Mucosa of stomach (tissue), 1 donor: ENCODE measurements around the gene SERPINE1.

Experiments used
- H3K27me3 ChIP-seq: one replicate; pipeline ENCODE4 v1.7.0; 2013; ENCODE audit warnings: mild to moderate bottlenecking, low read length; ENCODE audit not compliant: control insufficient read depth, insufficient read depth
- H3K36me3 ChIP-seq: one replicate; pipeline ENCODE4 v1.7.0; 2013; ENCODE audit warnings: low read length; ENCODE audit not compliant: control insufficient read depth, insufficient read depth
- H3K4me1 ChIP-seq: one replicate; pipeline ENCODE4 v1.7.0; 2013; ENCODE audit warnings: mild to moderate bottlenecking, low read length; ENCODE audit not compliant: control insufficient read depth, insufficient read depth
- H3K4me3 ChIP-seq: one replicate; pipeline ENCODE4 v1.7.0; 2013; ENCODE audit warnings: low read length
- H3K9ac ChIP-seq: one replicate; pipeline ENCODE4 v1.7.0; 2013; ENCODE audit warnings: mild to moderate bottlenecking, low read length, moderate library complexity
- H3K9me3 ChIP-seq: one replicate; pipeline ENCODE4 v1.7.0; 2013; ENCODE audit warnings: mild to moderate bottlenecking, low read length, moderate library complexity; ENCODE audit not compliant: control insufficient read depth
- donor health status: Pancreatic carcinoma.

Gene SERPINE1

GRCh38 chr7:101172005-101172853, 45.3 kb downstream of the SERPINE1 start:
- no peaks in the 10 kb centered on the region for H3K9me3 ChIP-seq
- H3K9ac ChIP-seq, result no peak overlapping the region
- peaks cover 97% of the 10 kb centered on the region for H3K27me3 ChIP-seq
- H3K4me3 ChIP-seq, result no peak overlapping the region
- peaks cover 31% of the 10 kb centered on the region for H3K4me1 ChIP-seq
- H3K36me3 ChIP-seq, result no peaks in the 10 kb centered on the region

GRCh38 chr7:101172854-101173751, 46.2 kb downstream of the SERPINE1 start:
- Histone ChIP-seq H3K9me3 (no peaks in the 10 kb centered on the region), H3K36me3 (no peaks in the 10 kb centered on the region), H3K4me1 (peaks cover 31% of the 10 kb centered on the region), H3K27me3 (peaks cover 97% of the 10 kb centered on the region), H3K4me3 (no peak overlapping the region), H3K9ac (no peak overlapping the region)

- no peak overlapping the region for H3K4me3 ChIP-seq
- peaks cover 31% of the 10 kb centered on the region for H3K4me1 ChIP-seq
- no peaks in the 10 kb centered on the region for H3K36me3 ChIP-seq
- H3K9me3 ChIP-seq, result no peaks in the 10 kb centered on the region
- H3K9ac ChIP-seq, result no peak overlapping the region
- H3K27me3 ChIP-seq, result peaks cover 94% of the 10 kb centered on the region
These were observed 46.9 kb downstream of the SERPINE1 start for GRCh38 chr7:101173752-101174244.

GRCh38 chr7:101174322-101174854, 47.5 kb downstream of the SERPINE1 start:
- Histone ChIP-seq H3K4me1 (peaks cover 34% of the 10 kb centered on the region), H3K36me3 (no peaks in the 10 kb centered on the region), H3K9ac (no peak overlapping the region), H3K4me3 (no peak overlapping the region), H3K9me3 (no peaks in the 10 kb centered on the region), H3K27me3 (peaks cover 93% of the 10 kb centered on the region)

GRCh38 chr7:101175664-101176063, 48.8 kb downstream of the SERPINE1 start:
- H3K9me3 ChIP-seq, result no peaks in the 10 kb centered on the region
- no peak overlapping the region for H3K9ac ChIP-seq
- no peak overlapping the region for H3K4me3 ChIP-seq
- H3K4me1 ChIP-seq, result peaks cover 31% of the 10 kb centered on the region
- peaks cover 93% of the 10 kb centered on the region for H3K27me3 ChIP-seq
- H3K36me3 ChIP-seq, result no peaks in the 10 kb centered on the region

- peaks cover 79% of the 10 kb centered on the region for H3K27me3 ChIP-seq
- H3K36me3 ChIP-seq, result no peaks in the 10 kb centered on the region
These were observed 50.7 kb downstream of the SERPINE1 start for GRCh38 chr7:101177644-101178043.

GRCh38 chr7:101179117-101179516, 52.2 kb downstream of the SERPINE1 start:
- H3K9ac ChIP-seq, result no peak overlapping the region
- H3K4me1 ChIP-seq, result peaks cover 14% of the 10 kb centered on the region
- H3K27me3 ChIP-seq, result peaks cover 65% of the 10 kb centered on the region
- H3K36me3 ChIP-seq, result no peaks in the 10 kb centered on the region
- H3K4me3 ChIP-seq, result no peak overlapping the region
- H3K9me3 ChIP-seq, result no peaks in the 10 kb centered on the region

More at GRCh38 chr7:101177644-101178043, 50.7 kb downstream of the SERPINE1 start:
- Histone ChIP-seq H3K9ac (no peak overlapping the region), H3K4me1 (peaks cover 27% of the 10 kb centered on the region), H3K4me3 (no peak overlapping the region), H3K9me3 (no peaks in the 10 kb centered on the region)

- Histone ChIP-seq H3K4me1 (peaks cover 10% of the 10 kb centered on the region), H3K27me3 (peaks cover 59% of the 10 kb centered on the region), H3K36me3 (no peaks in the 10 kb centered on the region), H3K4me3 (no peak overlapping the region), H3K9me3 (no peaks in the 10 kb centered on the region), H3K9ac (no peak overlapping the region)
These were observed 52.8 kb downstream of the SERPINE1 start for GRCh38 chr7:101179713-101180112.

GRCh38 chr7:101180130-101180755, 53.3 kb downstream of the SERPINE1 start, which contains the start of gene NAT16:
TSS of gene NAT16 (minus strand) at chr7:101180293. CDS start at chr7:101174807, 5,486 bp downstream.
- peaks cover 10% of the 10 kb centered on the region for H3K4me1 ChIP-seq
- H3K9me3 ChIP-seq, result no peaks in the 10 kb centered on the region
- H3K4me3 ChIP-seq, result no peak within 1 kb of the TSS
- no peak within 1 kb of the TSS for H3K9ac ChIP-seq
- no peaks in the 10 kb centered on the region for H3K36me3 ChIP-seq
- peaks cover 56% of the 10 kb centered on the region for H3K27me3 ChIP-seq

- Histone ChIP-seq H3K27me3 (peaks cover 9% of the 10 kb centered on the region), H3K4me3 (no peak overlapping the region), H3K9me3 (no peaks in the 10 kb centered on the region), H3K4me1 (peaks cover 3% of the 10 kb centered on the region), H3K9ac (no peak overlapping the region), H3K36me3 (no peaks in the 10 kb centered on the region)
These were observed 58.4 kb downstream of the SERPINE1 start for GRCh38 chr7:101185258-101185839.

- no peaks in the 10 kb centered on the region for H3K9me3 ChIP-seq
- H3K27me3 ChIP-seq, result peaks cover under 1% of the 10 kb centered on the region
These were observed 59.3 kb downstream of the SERPINE1 start for GRCh38 chr7:101186194-101186593.

More at GRCh38 chr7:101186194-101186593, 59.3 kb downstream of the SERPINE1 start:
- H3K36me3 ChIP-seq, result no peaks in the 10 kb centered on the region
- H3K4me3 ChIP-seq, result no peak overlapping the region
- no peak overlapping the region for H3K9ac ChIP-seq
- peaks cover 3% of the 10 kb centered on the region for H3K4me1 ChIP-seq
